PC-9 (cell line): ENCODE measurements around the gene TCP11. TPM values are rescaled to one million over a fixed set of nuclear protein-coding genes. Genes with fewer than 3 reads are reported as not detected.

Source experiments
- BruUV-seq: library from RNA; stranded (reverse); fragments of 400-500 nt; replicated peaks from 2 replicates; lab custom pipeline; 2021; lab: Mats Ljungman, UMichigan
- CTCF ChIA-PET: fragments of 300-600 bp; sonication (Branson Sonifier 250); formaldehyde crosslinking; loops from one replicate; lab custom pipeline; 2022; ENCODE audit warnings: antibody characterized with exemption; lab: Charles Lee
- POLR2A ChIA-PET: fragments of 300-600 bp; sonication (Branson Sonifier 250); formaldehyde crosslinking; loops from one replicate; lab custom pipeline; 2022; ENCODE audit warnings: antibody characterized with exemption; ENCODE audit not compliant: unreplicated experiment; lab: Charles Lee
- DNase-seq, 2 experiments: peaks; one replicate each; pipeline versions ENCODE4 v3.0.0 to v3.0.0-alpha.2; 2015 to 2022; ENCODE audit warnings: mixed read lengths in 1 of 2
- H2AFZ ChIP-seq: fragments of 200-600 bp; sonication (generic); 2 replicates; pipeline ENCODE4 v1.8.1; 2017; ENCODE audit warnings: antibody characterized with exemption
- H3F3A ChIP-seq: fragments of 200-600 bp; sonication (generic); 2 replicates; pipeline ENCODE4 v1.8.1; 2017; ENCODE audit warnings: antibody characterized with exemption, mild to moderate bottlenecking, low read depth; ENCODE audit not compliant: insufficient read depth
- H3K27ac ChIP-seq: fragments of 200-600 bp; sonication (generic); 2 replicates; pipeline ENCODE4 v1.6.1; 2016; ENCODE audit warnings: mixed run types
- H3K27me3 ChIP-seq: fragments of 200-600 bp; sonication (generic); 2 replicates; pipeline ENCODE4 v1.6.1; 2016; ENCODE audit warnings: low read depth, mixed run types; ENCODE audit not compliant: insufficient read depth
- H3K36me3 ChIP-seq: fragments of 200-600 bp; sonication (generic); 2 replicates; pipeline ENCODE4 v1.6.1; 2016; ENCODE audit warnings: low read depth, mixed run types
- H3K4me1 ChIP-seq: fragments of 200-600 bp; sonication (generic); replicated peaks from 2 replicates; pipeline ENCODE4 v1.6.1; 2016; ENCODE audit warnings: mixed run types; ENCODE audit not compliant: insufficient read depth
- H3K4me2 ChIP-seq: fragments of 200-600 bp; sonication (generic); 2 replicates; pipeline ENCODE4 v1.6.1; 2017; ENCODE audit warnings: mixed run types
- H3K4me3 ChIP-seq: fragments of 200-600 bp; sonication (generic); 2 replicates; pipeline ENCODE4 v1.6.1; 2016; ENCODE audit warnings: mixed run types
- H3K79me2 ChIP-seq: fragments of 200-600 bp; sonication (generic); 2 replicates; pipeline ENCODE4 v1.6.1; 2017; ENCODE audit warnings: low read depth, mixed run types
- H3K9me2 ChIP-seq: fragments of 200-600 bp; sonication (generic); 2 replicates; pipeline ENCODE4 v1.8.1; 2017; ENCODE audit warnings: mild to moderate bottlenecking; ENCODE audit not compliant: insufficient read depth
- H3K9me3 ChIP-seq: fragments of 200-600 bp; sonication (generic); 2 replicates; pipeline ENCODE4 v1.8.1; 2016; ENCODE audit warnings: low read depth; ENCODE audit not compliant: insufficient read depth
- H4K20me1 ChIP-seq: fragments of 200-600 bp; sonication (generic); 2 replicates; pipeline ENCODE4 v1.8.1; 2017; ENCODE audit not compliant: insufficient read depth
- CTCF ChIP-seq: fragments of 200-600 bp; sonication (generic); conservative IDR thresholded peaks from 2 replicates; pipeline ENCODE4 v1.6.1; 2017; ENCODE audit warnings: mixed run types, antibody characterized with exemption, mild to moderate bottlenecking, moderate library complexity
- EZH2 ChIP-seq: fragments of 200-600 bp; sonication (generic); IDR thresholded peaks from 2 replicates; pipeline ENCODE4 v1.8.0; 2017; ENCODE audit warnings: antibody characterized with exemption, low read depth
- intact Hi-C: fragments of 100-400 bp; cut with micrococcal nuclease; formaldehyde crosslinking; loops from one replicate; pipeline ENCODE4 v1.10.0; 2022; ENCODE audit not compliant: unreplicated experiment
- total RNA-seq: library from RNA; stranded (reverse); gene quantifications from 2 replicates; pipeline ENCODE4 v1.2.3, GENCODE V29; 2021

TCP11 gene
- total RNA-seq, 1 experiment from 2014 or later, result not detected

GRCh38 chr6:35068206-35068605 lies 72.9 kb downstream of the TCP11 start:
- H4K20me1 ChIP-seq, result no peaks in the 10 kb centered on the region
- TF ChIP-seq EZH2, result no peak
- TF ChIP-seq CTCF, result no peak
- no peak overlapping the region for H3K27ac ChIP-seq
- no peaks in the 10 kb centered on the region for H3K4me1 ChIP-seq
- H3K4me2 ChIP-seq, result no peak overlapping the region
- H3K27me3 ChIP-seq, result no peaks in the 10 kb centered on the region
- CTCF ChIA-PET, result interaction anchor here (0.6 kb wide), 1 partner anchor 1201 kb away, joined by 3 read pairs; no protein-coding TSS in a partner anchor
- no peaks in the 10 kb centered on the region for H3F3A ChIP-seq
- POLR2A ChIA-PET, result no interaction called here
- no peak overlapping the region for H2AFZ ChIP-seq
- DNase-seq, result no peak
- no peaks in the 10 kb centered on the region for H3K36me3 ChIP-seq
- no peak overlapping the region for H3K4me3 ChIP-seq
- H3K9me2 ChIP-seq, result no peaks in the 10 kb centered on the region
- intact Hi-C loops, result no loop called here
- no TSS peak for BruUV-seq
- no peaks in the 10 kb centered on the region for H3K9me3 ChIP-seq
- no peaks in the 10 kb centered on the region for H3K79me2 ChIP-seq

Other genes with a start within 250 kb of the TCP11 start
- gene SCUBE3, start 72.6 kb upstream of the TCP11 start, total RNA-seq, result 0.10 and 0.17 TPM in 2 replicates
- 38.8 and 39.9 TPM in 2 replicates for gene ZNF76, start 118.4 kb upstream of the TCP11 start, total RNA-seq
- gene DEF6, start 156.5 kb upstream of the TCP11 start, total RNA-seq, result 19.6 and 27.0 TPM in 2 replicates
- 18.8 and 24.7 TPM in 2 replicates for gene PPARD, start 201.2 kb upstream of the TCP11 start, total RNA-seq